IPS-20b (cell line): ENCODE results near the gene EEF2.
"Not testable (repeated sequence)": the region's sequence is repeated elsewhere in the genome, so short reads cannot be mapped to it uniquely, and the experiment has no call there.

ENCODE experiments used
- H3K27ac ChIP-seq: one replicate; pipeline ENCODE4 v1.5.1; 2013; ENCODE audit warnings: low read length
- H3K27me3 ChIP-seq: 2 replicates; pipeline ENCODE4 v1.6.1; 2013; ENCODE audit warnings: mild to moderate bottlenecking, low read length, inconsistent platforms; ENCODE audit not compliant: insufficient read depth
- H3K36me3 ChIP-seq: 2 replicates; pipeline ENCODE4 v1.6.1; 2013; ENCODE audit warnings: low read depth, mild to moderate bottlenecking, inconsistent platforms, low read length, moderate library complexity; ENCODE audit not compliant: insufficient read depth
- H3K4me1 ChIP-seq: 2 replicates; pipeline ENCODE4 v1.6.1; 2013; ENCODE audit warnings: mild to moderate bottlenecking, control low read depth, inconsistent platforms, low read length, moderate library complexity; ENCODE audit not compliant: insufficient read depth
- H3K4me3 ChIP-seq: 2 replicates; pipeline ENCODE4 v1.5.1; 2013; ENCODE audit warnings: mild to moderate bottlenecking, low read length, inconsistent platforms
- H3K9ac ChIP-seq: 2 replicates; pipeline ENCODE4 v1.6.1; 2013; ENCODE audit warnings: low read depth, mild to moderate bottlenecking, inconsistent platforms, low read length, moderate library complexity
- H3K9me3 ChIP-seq: 2 replicates; pipeline ENCODE4 v1.6.1; 2013; ENCODE audit warnings: mild to moderate bottlenecking, low read depth, low read length, inconsistent platforms; ENCODE audit not compliant: insufficient read depth

The EEF2 gene

GRCh38 chr19:3944018-3944721 is 41.1 kb downstream of the EEF2 start:
- Histone ChIP-seq H3K4me3 (no peak overlapping the region), H3K9me3 (no peaks in the 10 kb centered on the region), H3K27me3 (no peaks in the 10 kb centered on the region), H3K27ac (no peak overlapping the region), H3K36me3 (peaks cover 37% of the 10 kb centered on the region), H3K9ac (no peak overlapping the region), H3K4me1 (no peaks in the 10 kb centered on the region)

GRCh38 chr19:3942790-3943409 is 42.4 kb downstream of the EEF2 start:
- Histone ChIP-seq H3K36me3 (peaks cover 41% of the 10 kb centered on the region), H3K9ac (no peak overlapping the region), H3K27me3 (no peaks in the 10 kb centered on the region), H3K27ac (no peak overlapping the region), H3K4me1 (no peaks in the 10 kb centered on the region), H3K9me3 (no peaks in the 10 kb centered on the region), H3K4me3 (no peak overlapping the region)

GRCh38 chr19:3938300-3938950 is 46.8 kb downstream of the EEF2 start:
- not testable (repeated sequence) for H3K4me1 ChIP-seq, H3K4me3 ChIP-seq, H3K9ac ChIP-seq, H3K9me3 ChIP-seq, H3K27me3 ChIP-seq, H3K27ac ChIP-seq
- peaks cover 33% of the 10 kb centered on the region for H3K36me3 ChIP-seq

- H3K4me3 ChIP-seq = no peak overlapping the region
- H3K9ac ChIP-seq = no peak overlapping the region
- no peak overlapping the region for H3K27ac ChIP-seq
- H3K9me3 ChIP-seq = no peaks in the 10 kb centered on the region
- no peaks in the 10 kb centered on the region for H3K4me1 ChIP-seq
- peaks cover 5% of the 10 kb centered on the region for H3K27me3 ChIP-seq
- H3K36me3 ChIP-seq = peaks cover 22% of the 10 kb centered on the region
Observed at GRCh38 chr19:3936506-3937442, 48.5 kb downstream of the EEF2 start.

- Histone ChIP-seq H3K9ac (peak within 1 kb of the TSS; percentile 86), H3K4me1 (no peaks in the 10 kb centered on the region), H3K9me3 (no peaks in the 10 kb centered on the region), H3K36me3 (peaks cover 6% of the 10 kb centered on the region; the same call in 1 of the 2 replicates), H3K4me3 (peak within 1 kb of the TSS; percentile 79), H3K27ac (peak within 1 kb of the TSS; percentile 92), H3K27me3 (peaks cover 5% of the 10 kb centered on the region)
Observed at GRCh38 chr19:3932931-3933810, 52.1 kb downstream of the EEF2 start, which contains the start of gene NMRK2. Gene NMRK2 (plus strand): TSS chr19:3933069. CDS start chr19:3933672, 603 bp downstream.

GRCh38 chr19:3931041-3931440 is 54.2 kb downstream of the EEF2 start:
- H3K9ac ChIP-seq = no peak overlapping the region
- peaks cover 5% of the 10 kb centered on the region for H3K27me3 ChIP-seq
- no peak overlapping the region for H3K27ac ChIP-seq
- H3K36me3 ChIP-seq = no peaks in the 10 kb centered on the region
- H3K4me3 ChIP-seq = no peak overlapping the region
- H3K9me3 ChIP-seq = no peaks in the 10 kb centered on the region
- no peaks in the 10 kb centered on the region for H3K4me1 ChIP-seq
